Muscle of leg (tissue), 11 donors: ENCODE data around the gene DCLRE1B. TPM values are rescaled to one million over a fixed set of nuclear protein-coding genes. Genes with fewer than 3 reads are reported as not detected.

Experiments used
- DNase-seq: peaks from one replicate; pipeline ENCODE4 v3.0.0; 2013
- H3K27ac ChIP-seq: one replicate; pipeline ENCODE4 v1.5.1; 2013; ENCODE audit warnings: mild to moderate bottlenecking, low read length, control low read depth
- H3K27me3 ChIP-seq: one replicate; pipeline ENCODE4 v1.6.1; 2013; ENCODE audit warnings: low read length; ENCODE audit not compliant: control insufficient read depth, insufficient read depth
- H3K36me3 ChIP-seq: one replicate; pipeline ENCODE4 v1.6.1; 2013; ENCODE audit warnings: low read length; ENCODE audit not compliant: control insufficient read depth, insufficient read depth
- H3K4me1 ChIP-seq: one replicate; pipeline ENCODE4 v1.6.1; 2013; ENCODE audit warnings: low read length; ENCODE audit not compliant: control insufficient read depth, insufficient read depth
- H3K4me3 ChIP-seq: one replicate; pipeline ENCODE4 v1.5.1; 2013; ENCODE audit warnings: low read length, control low read depth
- H3K9me3 ChIP-seq: replicated peaks from 2 replicates; pipeline ENCODE4 v1.6.1; 2013; ENCODE audit warnings: low read depth, low read length; ENCODE audit not compliant: control insufficient read depth
- WGBS: methylation state at CpG from one replicate; pipeline ENCODE4 v1.1.5; 2013; ENCODE audit warnings: missing lambda C conversion rate; ENCODE audit not compliant: insufficient coverage; 5-methylcytosine and 5-hydroxymethylcytosine counted together
- polyA plus RNA-seq, 8 donors: library from polyadenylated mRNA; unstranded; fragments of 120-200 nt; gene quantifications; one replicate each; pipeline versions ENCODE4 v1.2.1 to v1.2.3, GENCODE V29; 2013; ENCODE audit warnings: inconsistent platforms in 1 of 8, low replicate concordance in 1 of 8; ENCODE audit not compliant: insufficient read length in 8 of 8, insufficient read depth in 1 of 8
- total RNA-seq: library from RNA; stranded (reverse); fragments of 120-200 nt; gene quantifications from one replicate; pipeline ENCODE4 v1.2.4, GENCODE V29; 2013

The DCLRE1B gene
- total and polyA plus RNA-seq, 9 donors = 5.2 to 11.6 (median 8.9) TPM

DNA sequence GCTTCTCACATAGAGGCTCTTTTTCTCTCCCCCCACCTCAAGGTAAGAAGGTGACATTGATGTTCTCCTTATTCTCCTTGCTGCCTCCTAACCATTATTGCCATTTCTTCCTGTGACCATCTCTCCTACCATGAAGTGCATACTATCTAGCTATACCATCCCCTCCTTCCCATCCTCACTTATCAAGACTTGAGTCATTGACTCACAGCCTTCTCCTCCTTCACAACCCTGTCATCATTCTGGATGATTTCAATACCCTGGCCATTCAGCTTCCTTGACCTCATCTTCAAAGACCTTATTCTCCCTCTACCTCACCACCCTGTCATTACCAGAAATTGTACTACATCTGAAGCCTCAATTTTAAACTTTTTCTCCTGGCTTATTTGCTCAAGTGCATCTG lies 13.1 kb downstream of the DCLRE1B start:
- no peak for DNase-seq
- Histone ChIP-seq H3K27me3 (no peaks in the 10 kb centered on the region), H3K9me3 (no peaks in the 10 kb centered on the region), H3K4me1 (peaks cover 7% of the 10 kb centered on the region), H3K27ac (no peak overlapping the region), H3K4me3 (no peak overlapping the region), H3K36me3 (no peaks in the 10 kb centered on the region)

DNA sequence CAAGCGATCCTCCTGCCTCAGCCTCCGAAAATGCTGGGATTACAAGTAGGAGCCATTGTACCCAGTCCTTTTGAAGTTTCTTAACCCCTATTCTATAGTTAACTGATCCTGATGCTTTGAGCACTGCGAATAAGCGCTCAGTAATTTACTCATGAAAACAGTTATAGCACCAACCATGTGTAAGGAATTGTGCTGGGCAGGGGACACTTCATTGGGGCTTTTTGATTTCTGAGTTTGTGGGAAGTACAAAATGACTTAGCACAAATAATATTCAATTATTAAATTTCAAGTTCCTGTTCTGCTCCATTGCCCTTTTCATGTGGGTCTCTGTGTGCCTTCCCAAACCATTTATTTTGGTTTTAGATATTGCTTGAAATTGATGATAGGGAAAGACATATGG lies 17.8 kb downstream of the DCLRE1B start:
- no peak for DNase-seq
- Histone ChIP-seq H3K9me3 (no peaks in the 10 kb centered on the region), H3K4me3 (no peak overlapping the region), H3K4me1 (no peaks in the 10 kb centered on the region), H3K27me3 (no peaks in the 10 kb centered on the region), H3K36me3 (no peaks in the 10 kb centered on the region), H3K27ac (no peak overlapping the region)
- 100% methylated on average over 1 of the region's 4 CpGs for WGBS

DNA sequence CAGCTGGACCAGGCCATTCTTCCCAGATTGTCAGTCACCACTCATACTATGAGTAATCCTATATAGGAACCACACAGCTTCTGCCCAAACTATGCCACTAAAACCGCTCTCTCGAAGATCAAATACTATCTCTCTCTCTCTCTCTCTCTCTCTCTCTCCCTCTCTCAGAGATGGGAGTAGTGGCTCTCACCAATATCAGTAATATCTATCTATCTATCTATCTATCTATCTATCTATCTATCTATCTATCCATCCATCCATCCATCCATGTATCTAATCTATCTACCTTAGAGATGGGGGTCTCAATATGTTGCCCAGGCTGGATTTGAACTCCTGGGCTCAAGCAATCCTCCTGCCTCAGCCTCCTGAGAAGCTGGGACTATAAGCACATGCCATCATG lies 19.3 kb downstream of the DCLRE1B start:
- no peaks in the 10 kb centered on the region for H3K9me3 ChIP-seq
- no peaks in the 10 kb centered on the region for H3K4me1 ChIP-seq
- no peak overlapping the region for H3K4me3 ChIP-seq
- no peak overlapping the region for H3K27ac ChIP-seq
- 80% methylated on average over 1 of the region's 2 CpGs for WGBS
- no peaks in the 10 kb centered on the region for H3K27me3 ChIP-seq
- H3K36me3 ChIP-seq = no peaks in the 10 kb centered on the region
- DNase-seq = no peak

DNA sequence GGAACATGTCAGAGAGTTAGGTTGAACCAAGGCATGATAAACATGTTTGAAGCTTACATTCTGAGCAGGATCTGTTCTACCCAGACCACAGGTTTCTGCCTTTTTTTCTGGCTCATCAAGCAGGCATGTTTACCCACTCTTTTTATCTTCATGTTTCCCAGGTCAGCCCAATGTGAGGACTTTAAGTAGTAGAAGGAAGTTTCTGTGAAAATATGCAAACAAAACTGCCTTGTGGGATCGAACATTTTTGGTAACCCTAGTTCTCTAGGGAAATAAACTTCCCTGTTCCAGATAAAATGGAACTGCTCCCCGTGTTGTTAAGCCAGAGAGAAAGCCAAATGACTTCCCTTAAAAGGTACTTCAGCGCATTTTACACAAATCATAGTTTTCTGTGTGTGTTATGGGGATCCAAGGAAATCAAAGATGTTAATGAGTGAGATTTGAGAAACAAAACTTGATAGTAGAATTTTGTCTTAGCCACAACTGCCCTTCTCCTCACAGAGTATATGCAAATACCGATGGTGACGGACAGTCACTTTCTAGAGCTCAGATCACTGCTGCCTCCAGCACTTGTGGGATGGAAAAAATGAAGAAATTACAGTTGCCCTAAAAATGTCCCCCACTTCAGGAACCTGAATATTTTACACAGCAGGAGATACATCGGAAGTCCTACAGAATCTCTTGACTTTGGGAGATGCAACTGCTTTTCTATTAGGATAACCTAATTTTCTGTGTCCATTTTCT lies 23.2 kb downstream of the DCLRE1B start:
- Histone ChIP-seq H3K4me3 (peak overlapping the region; percentile 93), H3K27me3 (no peaks in the 10 kb centered on the region), H3K36me3 (no peaks in the 10 kb centered on the region), H3K4me1 (peaks cover 10% of the 10 kb centered on the region), H3K27ac (peak overlapping the region; percentile 99), H3K9me3 (no peaks in the 10 kb centered on the region)
- 0% methylated on average over 1 of the region's 6 CpGs for WGBS
- DNase-seq = peak; percentile 45

DNA sequence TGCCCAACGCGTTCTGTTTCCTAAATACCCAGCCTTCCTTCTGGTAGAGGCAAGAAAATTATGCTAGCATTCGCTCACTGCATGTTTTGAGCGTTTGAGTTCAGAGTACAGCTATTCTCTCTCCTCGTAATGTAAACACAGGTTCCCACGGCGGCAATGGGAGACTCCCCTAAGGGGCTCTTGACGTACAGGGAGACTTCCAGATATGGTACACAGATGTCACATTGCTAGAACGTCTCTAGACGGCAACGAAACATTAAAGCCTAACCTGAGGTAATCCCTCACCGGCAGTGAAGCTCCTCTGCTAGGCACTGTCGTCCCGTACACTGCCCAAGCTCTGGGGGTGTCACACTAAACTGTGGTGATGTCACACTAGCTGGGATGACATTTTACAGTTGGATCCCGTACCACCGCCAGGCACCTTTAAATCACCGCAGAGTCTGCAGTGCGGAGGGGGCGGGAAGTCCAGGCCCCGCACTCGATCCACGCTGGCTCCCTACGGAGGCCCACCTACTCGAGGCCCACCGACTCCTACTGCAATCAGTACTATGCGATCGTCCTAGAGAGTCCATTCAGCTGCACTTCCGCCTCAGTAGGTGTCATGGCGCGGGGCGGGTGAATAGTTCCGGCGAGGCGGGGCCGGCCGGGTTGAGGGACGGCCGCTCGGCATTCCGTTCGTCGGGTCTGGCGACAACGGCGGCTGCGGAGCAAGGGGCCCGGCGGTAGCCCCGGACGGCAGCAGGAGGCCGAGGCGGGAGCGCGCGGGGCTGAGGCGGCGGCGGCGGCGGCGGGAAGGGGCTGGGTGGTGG lies 24.0 kb downstream of the DCLRE1B start, which contains the start of gene HIPK1:
Gene HIPK1, plus strand, starts transcription at position 384 of the 809 bp plus-strand sequence.
- H3K4me3 ChIP-seq = peak within 1 kb of the TSS; percentile 93
- H3K36me3 ChIP-seq = no peaks in the 10 kb centered on the region
- no peaks in the 10 kb centered on the region for H3K27me3 ChIP-seq
- DNase-seq = peak; percentile 98
- H3K9me3 ChIP-seq = no peaks in the 10 kb centered on the region
- H3K4me1 ChIP-seq = peaks cover 10% of the 10 kb centered on the region
- under 1% methylated on average over 47 of the region's 61 CpGs for WGBS
- peak within 1 kb of the TSS; percentile 99 for H3K27ac ChIP-seq

DNA sequence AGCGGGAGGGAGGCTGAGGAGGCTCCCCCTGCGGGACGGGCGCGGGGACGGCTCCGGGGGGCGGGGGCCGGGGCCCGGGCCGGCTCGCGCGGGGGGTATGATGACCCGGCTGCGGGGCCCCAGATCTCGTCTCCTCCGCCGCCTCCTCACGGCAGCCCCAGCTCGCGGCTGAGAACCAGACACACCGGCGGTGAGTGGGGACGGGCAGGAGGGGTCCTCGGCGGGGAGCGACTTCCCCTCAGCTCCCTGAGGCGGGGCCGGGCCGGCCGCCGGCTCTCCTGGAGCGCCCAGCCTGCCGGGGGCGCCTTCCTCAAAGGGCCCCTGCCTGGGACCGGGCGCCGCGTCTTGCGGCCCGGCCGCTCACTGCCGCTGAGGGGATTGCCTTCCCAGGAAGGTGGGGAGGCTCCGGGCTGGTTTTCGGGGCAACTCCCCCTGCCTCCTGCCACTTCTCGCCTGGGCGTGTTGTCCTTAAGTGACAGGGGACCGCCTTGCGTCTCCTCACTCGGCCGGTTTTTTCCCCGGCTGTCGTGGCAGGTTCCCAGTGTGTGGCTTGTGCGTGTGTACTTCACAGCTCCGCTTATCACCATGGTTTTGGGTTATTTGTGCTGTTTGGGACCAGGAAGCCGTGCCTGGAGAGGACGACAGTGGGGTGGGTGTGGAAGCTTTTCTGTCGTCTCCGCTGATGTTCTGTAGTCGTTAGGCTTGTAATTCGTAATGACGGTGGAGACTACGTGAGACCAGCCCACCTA lies 24.8 kb downstream of the DCLRE1B start:
- Histone ChIP-seq H3K4me1 (peaks cover 10% of the 10 kb centered on the region), H3K27ac (peak overlapping the region; percentile 99), H3K36me3 (no peaks in the 10 kb centered on the region), H3K4me3 (peak overlapping the region; percentile 93), H3K9me3 (no peaks in the 10 kb centered on the region), H3K27me3 (no peaks in the 10 kb centered on the region)
- peak; percentile 65 for DNase-seq
- under 1% methylated on average over 46 of the region's 64 CpGs for WGBS

DNA sequence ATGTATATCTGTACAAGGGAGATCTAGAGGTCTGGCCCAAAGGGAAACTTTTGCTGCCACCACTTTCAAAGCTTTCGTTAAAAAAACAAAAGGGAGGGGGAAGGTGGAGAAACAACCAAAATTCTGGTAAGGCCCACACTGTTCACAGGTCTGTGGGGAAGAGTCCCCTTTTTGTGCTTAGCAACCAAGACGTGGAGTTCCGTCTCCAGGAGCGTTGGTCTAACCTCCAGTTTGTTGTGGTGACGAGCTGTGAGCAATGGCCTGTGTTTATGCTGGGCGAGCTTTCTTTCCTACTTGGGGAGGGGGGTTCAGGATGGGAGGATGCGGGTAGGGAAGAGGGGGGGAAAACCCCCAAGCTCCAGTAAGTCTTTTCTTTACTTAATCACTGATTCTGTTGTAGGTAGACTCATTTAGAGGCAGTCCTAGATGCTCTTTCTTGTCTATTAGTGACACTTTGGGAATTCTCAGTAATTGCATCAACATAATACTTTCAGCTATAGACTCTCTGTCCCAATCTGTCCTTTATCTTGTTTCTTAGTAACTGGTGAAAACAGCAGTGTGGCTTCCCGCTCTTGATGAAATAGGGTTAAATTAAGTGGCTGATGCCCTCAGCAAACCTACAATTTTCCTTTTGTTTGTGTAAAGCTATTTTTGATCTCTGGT lies 25.5 kb downstream of the DCLRE1B start:
- no peaks in the 10 kb centered on the region for H3K9me3 ChIP-seq
- WGBS = no CpG with 5 or more reads among the region's 8 CpGs
- peak overlapping the region; percentile 93 for H3K4me3 ChIP-seq
- peak; percentile 76 for DNase-seq
- peaks cover 10% of the 10 kb centered on the region for H3K4me1 ChIP-seq
- H3K27ac ChIP-seq = peak overlapping the region; percentile 99
- no peaks in the 10 kb centered on the region for H3K36me3 ChIP-seq
- no peaks in the 10 kb centered on the region for H3K27me3 ChIP-seq

DNA sequence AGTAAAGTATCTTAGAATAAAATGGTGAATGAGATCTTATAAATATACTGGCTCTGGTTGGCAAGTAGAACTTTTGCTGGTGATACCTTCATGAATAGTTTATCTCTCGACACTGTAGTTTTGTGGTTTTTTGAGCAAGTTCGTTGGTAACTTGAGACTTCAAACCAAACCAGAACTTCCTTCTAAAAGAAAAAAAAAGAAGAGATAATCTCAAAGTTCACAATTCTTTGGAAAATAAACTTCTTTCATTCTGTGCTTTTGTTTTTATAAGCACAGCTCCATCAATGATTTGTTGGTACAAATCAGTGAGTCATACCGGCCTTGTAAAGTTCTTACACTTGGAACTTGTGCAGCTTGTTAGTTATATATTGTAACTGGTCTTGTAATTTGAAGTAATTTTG lies 26.3 kb downstream of the DCLRE1B start:
- Histone ChIP-seq H3K9me3 (no peaks in the 10 kb centered on the region), H3K4me1 (peaks cover 10% of the 10 kb centered on the region), H3K36me3 (no peaks in the 10 kb centered on the region), H3K4me3 (no peak overlapping the region), H3K27me3 (no peaks in the 10 kb centered on the region), H3K27ac (peak overlapping the region; percentile 99)
- no peak for DNase-seq
- no CpG with 5 or more reads among the region's 3 CpGs for WGBS

DNA sequence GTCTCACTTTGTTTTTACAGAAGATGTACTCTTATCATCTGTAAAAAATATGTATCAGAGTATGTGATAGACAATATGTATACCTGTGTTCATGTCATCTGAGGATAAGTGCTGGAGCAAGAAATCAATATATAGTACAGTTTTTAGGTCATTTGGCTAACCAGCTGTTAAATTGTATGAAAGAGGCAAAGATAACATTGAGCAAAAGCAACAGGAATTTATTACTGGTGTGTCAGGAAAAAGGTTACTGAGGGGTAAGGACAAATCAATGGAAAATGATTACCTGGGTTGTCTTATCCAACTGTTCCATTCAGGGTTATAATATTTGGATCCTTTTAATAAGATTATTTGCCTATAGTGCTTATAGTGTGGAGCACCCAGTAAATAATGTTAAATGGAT lies 28.9 kb downstream of the DCLRE1B start:
- H3K4me1 ChIP-seq = peaks cover 10% of the 10 kb centered on the region
- no peaks in the 10 kb centered on the region for H3K36me3 ChIP-seq

More for the DNA sequence above, 28.9 kb downstream of the DCLRE1B start:
- Histone ChIP-seq H3K4me3 (no peak overlapping the region), H3K9me3 (no peaks in the 10 kb centered on the region), H3K27ac (no peak overlapping the region), H3K27me3 (no peaks in the 10 kb centered on the region)
- DNase-seq = no peak
